NCI-H128 (cell line): ENCODE measurements around the gene KIAA2012.

ENCODE experiments used
- DNase-seq: peaks from one replicate; lab custom pipeline; 2025; ENCODE audit not compliant: unreplicated experiment; lab: John Stamatoyannopoulos, UW

Gene KIAA2012

DNA sequence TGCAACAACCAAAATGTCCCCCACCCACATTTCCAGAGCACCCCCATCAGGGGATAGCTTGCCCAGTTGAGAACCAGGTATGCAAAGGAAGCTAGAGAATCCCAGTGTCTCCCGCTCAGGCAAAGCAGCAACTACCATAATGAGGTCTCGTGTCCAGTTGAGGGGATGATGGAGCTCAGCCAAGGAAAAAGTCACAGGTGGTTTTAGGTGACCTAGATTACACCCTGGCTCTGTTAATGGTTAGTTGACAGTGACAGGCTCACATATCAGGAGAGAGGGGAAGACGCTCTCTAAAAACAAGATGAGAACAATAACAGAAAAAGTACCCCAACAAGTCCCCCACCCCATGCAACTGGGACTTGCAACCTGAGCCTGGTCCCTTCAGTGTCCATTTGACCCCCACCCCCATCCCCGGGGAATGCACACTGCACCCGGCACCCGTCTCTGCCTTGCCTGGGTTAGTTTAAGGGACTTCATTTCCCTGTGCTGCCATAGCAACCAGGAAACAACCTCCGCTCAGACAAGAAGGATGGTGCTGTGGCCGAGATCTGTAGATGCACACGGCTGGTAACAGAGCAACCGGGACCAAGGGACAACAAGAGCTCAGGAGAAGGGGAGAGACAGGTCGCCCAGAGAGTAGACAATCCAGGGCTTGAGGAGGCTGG is at the start of gene KIAA2012:
KIAA2012 (plus strand) TSS at position 519 of the 665 bp plus-strand sequence. CDS start 373 bp downstream, outside the sequence.
- DNase-seq: no peak

DNA sequence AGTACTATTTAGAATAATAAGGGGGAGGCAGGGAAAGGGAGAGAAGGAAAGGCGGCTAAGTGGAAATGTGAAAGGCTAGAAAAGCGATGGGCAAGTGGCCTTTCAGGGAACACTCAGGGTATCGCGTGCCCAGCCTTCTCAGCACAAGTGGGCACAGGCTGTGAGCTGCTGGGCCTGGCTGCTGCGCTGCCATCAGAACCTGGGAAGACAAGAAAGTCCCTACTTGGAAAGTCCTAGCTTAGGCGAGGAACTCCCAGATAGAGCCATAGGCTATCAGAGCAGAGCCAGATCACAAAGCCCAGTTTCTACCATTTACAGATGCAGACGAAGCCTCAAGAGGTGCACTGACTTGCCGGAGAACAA is 49.2 kb upstream of the KIAA2012 start:
- DNase-seq: peak; percentile 73

DNA sequence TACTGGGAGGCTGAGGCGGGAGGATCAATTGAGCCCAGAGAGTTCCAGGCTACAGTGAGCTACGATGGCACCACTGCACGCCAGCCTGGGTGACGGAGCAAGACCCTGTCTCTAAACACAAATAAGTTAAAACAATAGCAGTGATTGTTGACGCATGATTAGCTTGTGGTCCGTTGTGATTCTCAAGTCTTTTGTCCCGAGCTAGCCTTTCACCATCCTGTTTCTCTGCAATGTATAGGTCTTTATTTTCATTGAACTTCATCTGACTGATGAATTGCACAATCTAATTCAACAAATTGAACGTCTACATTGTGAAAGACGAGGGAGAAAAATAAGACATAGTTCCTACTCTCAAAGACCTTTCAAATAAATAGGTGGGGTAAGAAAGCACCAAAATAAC is 48.2 kb upstream of the KIAA2012 start:
- DNase-seq: no peak

DNA sequence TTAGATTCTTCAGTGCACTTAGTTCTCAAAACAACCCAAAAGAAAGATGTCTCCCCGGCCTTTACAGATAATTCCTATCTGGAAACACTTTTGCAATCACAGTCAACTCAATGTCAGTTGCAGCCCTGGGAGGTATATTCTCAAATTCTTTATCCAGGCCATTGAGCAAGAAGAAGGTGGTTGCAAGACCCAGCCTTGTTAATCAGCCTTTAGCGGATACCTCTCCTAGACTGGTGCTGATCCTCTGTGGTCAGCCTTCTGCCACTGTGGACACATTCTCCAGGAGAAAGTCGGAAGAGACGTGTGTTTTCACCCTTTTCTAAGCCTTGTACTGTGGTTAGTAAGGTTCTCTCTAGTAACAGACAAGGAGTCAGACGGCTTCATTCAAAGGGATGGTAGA is 47.2 kb upstream of the KIAA2012 start:
- no peak for DNase-seq

DNA sequence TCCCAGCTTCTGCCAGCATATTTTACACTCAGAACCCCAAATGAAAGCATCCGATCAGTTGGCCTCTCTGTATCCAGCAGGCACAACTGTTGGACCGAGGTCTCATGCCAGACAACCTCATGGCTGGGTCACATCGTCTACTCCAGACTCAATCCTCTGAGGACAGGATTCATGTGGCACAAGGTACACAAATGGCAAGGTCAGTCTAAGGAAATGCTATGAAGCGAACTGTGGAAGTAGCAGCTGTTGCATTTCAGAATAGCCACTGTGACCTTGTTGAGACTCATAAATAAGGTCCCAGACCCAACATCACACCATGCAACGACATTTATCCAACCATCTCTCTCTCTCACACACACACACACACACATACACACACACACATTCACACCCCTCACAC is 46.5 kb upstream of the KIAA2012 start:
- DNase-seq: no peak

DNA sequence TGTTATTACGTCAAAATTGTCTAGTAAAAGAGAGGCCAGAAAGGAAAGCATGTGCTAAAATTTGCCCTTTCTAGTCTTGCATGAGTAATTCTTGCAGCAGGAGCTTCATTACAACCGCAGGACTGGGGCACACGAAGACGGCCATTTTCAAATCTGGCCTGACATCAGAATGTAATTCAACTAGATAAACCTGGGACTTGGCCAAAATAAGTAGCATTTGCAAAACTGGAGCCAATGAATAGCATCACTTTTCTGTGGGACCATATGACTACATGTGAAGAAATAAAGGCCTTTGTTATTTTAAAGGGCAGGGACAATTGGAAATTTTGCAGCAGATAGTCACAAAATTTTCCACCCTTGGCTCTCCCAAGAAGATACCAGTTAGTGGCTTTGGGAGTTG is 42.4 kb upstream of the KIAA2012 start:
- DNase-seq: no peak

DNA sequence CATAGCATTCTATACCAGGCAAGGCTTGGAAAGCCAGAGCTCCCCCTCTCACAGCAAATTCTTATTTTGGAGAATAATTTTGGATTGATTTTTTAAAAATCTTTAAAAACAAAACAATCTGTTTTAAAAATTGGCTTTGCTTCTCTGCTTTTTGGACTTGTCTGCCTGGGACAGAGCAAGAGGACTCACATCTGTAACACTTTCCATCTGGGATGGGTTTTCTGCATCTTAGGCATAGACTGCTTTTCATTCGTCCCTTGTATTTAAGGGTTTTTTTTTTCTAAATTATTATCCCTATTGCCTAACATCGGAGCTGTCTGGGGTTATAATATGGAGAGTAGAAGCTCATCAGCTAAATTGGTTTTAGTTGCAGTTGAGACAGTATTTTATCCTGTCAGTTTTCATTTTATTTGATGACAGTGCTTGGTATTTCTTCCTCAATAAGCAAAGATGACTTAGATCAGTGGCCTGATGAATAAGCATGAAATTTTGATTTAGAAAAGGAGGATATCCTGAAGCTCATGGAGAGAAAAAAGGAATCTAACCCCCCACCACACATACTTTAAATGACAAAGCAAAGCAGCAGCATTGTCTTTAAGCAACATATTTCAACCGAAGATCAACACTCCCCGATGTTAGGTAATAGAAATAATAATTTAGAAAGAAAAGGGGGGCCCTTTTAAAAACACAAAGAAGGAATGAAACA is 41.7 kb upstream of the KIAA2012 start:
- no peak for DNase-seq

DNA sequence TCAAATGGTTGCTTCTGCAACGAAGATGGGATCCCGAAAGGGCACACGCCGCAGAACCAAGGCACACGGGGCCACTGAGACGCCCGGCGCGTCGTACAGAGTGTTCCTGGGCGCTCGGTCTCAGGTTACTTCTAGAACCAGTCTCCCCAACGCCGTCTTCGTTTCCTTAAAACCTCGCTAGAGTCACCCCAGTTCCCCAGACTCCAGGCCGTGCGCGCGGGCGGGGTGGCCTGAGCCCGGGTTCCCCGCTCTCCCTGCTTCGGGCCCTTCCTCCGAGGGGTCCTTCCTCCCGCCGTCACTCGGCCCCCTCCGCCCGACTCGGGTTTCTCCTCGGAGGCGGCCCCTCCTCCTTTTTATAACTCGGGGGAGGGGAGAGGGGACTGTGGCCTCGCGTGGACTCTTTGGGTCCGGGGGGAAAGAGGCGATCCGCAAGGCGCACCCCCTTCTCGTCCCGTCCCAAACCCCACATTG is 40.2 kb upstream of the KIAA2012 start:
- no peak for DNase-seq

DNA sequence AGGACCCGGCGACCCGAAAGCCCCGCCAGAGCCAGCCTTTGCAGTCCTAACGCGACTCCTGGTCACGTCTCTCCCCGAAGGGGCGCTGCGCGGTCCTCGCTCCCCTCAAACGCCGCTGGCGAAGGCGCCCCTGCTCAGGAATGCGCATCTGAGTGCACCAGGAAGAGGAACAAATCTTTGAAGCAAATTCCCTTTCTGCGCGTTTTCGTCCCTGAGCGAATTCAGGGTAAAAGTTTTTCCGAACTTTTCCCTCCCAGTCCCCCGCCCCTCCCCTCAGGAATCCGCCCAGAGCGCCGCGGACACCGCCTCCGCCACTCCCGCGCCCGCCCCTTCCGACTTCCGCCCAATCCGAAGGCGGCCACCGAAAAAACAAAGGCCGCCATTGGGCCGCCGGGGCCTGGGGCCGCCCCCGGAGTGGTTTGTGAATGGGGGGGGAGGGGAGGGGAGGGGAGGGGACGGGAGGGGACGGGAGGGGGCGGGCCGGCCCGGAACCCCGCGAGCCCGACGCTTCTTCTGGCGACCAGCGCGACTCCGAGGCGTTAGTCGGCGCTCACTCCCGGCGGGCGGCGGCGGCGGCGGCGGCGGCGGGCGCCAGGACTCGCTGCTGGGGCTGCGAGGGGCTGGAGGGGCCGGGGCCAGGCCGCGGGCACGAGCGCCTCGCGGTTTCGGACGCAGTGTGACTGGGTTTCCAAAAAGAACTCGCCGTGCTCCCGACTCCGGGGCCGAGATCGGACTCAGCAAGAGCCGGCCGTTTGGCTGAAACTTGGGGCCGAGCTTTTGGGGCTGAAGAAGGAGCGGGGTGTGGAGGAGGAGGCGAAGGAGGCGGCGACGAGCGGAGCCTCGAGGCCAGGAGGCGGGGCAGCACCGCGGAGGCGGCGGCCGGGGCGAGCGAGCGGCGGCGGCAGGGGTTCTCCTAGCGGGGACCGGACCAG is 39.5 kb upstream of the KIAA2012 start, which contains the start of gene FZD7:
FZD7 (plus strand) TSS at position 539 of the 932 bp plus-strand sequence. CDS start 793 bp downstream, outside the sequence.
- peak; percentile 25 for DNase-seq

DNA sequence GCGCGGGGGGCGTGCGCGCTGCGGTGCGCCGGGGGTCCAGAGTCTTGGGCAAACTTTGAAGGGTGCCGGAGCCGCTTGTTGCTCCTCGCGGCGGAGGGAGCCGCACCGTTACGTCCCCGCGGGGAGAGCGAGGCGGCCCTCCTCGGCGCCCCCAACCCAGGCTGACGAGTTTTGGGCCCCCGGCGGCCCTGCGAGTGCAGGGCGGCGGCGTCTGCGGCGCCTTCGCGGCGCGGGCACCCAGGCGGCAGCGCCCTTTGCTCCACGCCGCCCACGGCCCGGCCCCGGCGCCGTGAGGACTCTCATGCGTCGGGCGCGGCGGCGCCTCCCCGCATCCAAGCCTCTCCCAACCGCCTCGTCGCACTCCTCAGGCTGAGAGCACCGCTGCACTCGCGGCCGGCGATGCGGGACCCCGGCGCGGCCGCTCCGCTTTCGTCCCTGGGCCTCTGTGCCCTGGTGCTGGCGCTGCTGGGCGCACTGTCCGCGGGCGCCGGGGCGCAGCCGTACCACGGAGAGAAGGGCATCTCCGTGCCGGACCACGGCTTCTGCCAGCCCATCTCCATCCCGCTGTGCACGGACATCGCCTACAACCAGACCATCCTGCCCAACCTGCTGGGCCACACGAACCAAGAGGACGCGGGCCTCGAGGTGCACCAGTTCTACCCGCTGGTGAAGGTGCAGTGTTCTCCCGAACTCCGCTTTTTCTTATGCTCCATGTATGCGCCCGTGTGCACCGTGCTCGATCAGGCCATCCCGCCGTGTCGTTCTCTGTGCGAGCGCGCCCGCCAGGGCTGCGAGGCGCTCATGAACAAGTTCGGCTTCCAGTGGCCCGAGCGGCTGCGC is 38.6 kb upstream of the KIAA2012 start:
- no peak for DNase-seq

DNA sequence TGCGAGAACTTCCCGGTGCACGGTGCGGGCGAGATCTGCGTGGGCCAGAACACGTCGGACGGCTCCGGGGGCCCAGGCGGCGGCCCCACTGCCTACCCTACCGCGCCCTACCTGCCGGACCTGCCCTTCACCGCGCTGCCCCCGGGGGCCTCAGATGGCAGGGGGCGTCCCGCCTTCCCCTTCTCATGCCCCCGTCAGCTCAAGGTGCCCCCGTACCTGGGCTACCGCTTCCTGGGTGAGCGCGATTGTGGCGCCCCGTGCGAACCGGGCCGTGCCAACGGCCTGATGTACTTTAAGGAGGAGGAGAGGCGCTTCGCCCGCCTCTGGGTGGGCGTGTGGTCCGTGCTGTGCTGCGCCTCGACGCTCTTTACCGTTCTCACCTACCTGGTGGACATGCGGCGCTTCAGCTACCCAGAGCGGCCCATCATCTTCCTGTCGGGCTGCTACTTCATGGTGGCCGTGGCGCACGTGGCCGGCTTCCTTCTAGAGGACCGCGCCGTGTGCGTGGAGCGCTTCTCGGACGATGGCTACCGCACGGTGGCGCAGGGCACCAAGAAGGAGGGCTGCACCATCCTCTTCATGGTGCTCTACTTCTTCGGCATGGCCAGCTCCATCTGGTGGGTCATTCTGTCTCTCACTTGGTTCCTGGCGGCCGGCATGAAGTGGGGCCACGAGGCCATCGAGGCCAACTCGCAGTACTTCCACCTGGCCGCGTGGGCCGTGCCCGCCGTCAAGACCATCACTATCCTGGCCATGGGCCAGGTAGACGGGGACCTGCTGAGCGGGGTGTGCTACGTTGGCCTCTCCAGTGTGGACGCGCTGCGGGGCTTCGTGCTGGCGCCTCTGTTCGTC is 37.7 kb upstream of the KIAA2012 start:
- DNase-seq: no peak

DNA sequence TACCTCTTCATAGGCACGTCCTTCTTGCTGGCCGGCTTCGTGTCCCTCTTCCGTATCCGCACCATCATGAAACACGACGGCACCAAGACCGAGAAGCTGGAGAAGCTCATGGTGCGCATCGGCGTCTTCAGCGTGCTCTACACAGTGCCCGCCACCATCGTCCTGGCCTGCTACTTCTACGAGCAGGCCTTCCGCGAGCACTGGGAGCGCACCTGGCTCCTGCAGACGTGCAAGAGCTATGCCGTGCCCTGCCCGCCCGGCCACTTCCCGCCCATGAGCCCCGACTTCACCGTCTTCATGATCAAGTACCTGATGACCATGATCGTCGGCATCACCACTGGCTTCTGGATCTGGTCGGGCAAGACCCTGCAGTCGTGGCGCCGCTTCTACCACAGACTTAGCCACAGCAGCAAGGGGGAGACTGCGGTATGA is 37.1 kb upstream of the KIAA2012 start:
- no peak for DNase-seq

DNA sequence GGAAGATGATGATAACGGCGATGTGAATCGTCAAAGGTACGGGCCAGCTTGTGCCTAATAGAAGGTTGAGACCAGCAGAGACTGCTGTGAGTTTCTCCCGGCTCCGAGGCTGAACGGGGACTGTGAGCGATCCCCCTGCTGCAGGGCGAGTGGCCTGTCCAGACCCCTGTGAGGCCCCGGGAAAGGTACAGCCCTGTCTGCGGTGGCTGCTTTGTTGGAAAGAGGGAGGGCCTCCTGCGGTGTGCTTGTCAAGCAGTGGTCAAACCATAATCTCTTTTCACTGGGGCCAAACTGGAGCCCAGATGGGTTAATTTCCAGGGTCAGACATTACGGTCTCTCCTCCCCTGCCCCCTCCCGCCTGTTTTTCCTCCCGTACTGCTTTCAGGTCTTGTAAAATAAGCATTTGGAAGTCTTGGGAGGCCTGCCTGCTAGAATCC is 36.4 kb upstream of the KIAA2012 start:
- DNase-seq: no peak

DNA sequence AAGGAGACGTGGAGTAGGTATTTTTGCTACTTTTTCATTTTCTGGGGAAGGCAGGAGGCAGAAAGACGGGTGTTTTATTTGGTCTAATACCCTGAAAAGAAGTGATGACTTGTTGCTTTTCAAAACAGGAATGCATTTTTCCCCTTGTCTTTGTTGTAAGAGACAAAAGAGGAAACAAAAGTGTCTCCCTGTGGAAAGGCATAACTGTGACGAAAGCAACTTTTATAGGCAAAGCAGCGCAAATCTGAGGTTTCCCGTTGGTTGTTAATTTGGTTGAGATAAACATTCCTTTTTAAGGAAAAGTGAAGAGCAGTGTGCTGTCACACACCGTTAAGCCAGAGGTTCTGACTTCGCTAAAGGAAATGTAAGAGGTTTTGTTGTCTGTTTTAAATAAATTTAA is 36.0 kb upstream of the KIAA2012 start:
- DNase-seq: no peak

DNA sequence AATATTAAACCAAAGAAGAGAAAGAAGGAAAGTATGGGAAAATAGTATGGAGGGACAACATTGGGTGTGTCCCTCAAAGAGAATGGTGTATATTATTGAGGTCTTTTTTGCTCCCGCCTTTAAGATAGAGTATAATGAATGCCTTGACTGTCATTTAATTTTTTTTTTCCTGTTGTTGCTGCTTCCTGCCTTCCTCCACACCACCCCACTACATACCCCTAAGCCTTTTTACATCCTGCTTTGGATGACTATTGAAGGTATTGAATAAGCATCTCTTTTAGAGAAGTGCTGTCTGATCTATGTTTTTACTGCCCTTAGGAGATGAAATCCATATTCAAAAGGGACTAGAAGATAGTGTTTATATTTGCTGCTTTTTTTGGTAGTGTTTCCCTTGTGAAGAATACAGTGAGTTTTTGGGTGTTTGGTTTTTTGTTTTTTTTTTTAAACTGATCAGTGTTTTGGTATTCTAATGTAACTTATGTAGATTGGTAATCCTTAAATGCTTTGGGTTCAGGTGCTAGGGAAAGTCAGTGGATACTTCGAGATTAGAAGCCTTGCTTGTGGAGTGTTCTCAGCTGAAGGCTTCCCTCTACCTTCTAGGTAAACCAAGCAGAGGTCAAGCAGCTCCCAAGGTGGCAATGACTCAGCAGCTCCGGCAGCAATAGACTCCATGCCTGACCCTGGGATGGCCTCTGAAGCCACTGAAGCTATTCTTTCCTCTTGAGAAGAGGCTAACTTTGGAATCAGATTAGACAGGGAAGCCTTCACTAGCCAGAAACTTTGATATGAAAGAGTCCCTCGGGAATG is 34.4 kb upstream of the KIAA2012 start:
- no peak for DNase-seq

DNA sequence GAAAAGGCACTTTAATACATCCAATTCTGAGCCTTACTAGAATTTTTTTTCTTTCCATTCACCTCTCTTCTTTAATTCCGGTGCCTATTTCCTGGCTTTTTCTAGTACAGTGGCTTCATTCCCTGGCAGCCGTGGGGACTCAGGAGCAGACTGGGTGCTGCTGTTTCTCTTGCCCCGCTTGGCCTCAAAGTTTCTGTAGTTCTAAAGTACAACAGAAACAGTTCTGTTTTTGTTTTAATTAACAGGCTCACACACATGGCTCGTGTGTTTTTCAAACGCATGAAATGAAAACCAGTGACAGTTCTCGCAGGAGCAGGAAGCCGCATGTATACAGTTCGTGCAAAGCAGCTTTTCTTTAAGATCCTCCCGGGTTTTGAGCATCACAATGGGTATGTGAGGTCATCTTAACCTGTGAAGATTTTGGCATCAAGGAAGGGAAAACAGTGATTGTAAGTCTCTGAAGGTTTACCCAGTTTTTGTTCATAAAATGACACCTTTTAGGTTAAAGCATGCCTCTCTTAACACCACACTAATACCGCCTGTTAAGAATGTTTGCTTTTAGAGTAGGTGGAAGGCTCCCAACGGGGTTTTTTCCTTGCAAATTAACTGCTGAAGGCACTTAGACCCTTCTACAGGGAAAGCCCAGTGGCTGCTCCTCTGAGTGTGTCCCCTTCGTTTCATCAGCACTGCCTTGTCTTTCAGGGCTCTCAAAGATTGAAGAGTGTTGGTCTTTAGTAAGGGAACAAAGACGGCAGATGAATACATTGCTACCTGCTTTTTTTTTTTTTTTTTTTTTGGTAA is 33.6 kb upstream of the KIAA2012 start:
- no peak for DNase-seq

DNA sequence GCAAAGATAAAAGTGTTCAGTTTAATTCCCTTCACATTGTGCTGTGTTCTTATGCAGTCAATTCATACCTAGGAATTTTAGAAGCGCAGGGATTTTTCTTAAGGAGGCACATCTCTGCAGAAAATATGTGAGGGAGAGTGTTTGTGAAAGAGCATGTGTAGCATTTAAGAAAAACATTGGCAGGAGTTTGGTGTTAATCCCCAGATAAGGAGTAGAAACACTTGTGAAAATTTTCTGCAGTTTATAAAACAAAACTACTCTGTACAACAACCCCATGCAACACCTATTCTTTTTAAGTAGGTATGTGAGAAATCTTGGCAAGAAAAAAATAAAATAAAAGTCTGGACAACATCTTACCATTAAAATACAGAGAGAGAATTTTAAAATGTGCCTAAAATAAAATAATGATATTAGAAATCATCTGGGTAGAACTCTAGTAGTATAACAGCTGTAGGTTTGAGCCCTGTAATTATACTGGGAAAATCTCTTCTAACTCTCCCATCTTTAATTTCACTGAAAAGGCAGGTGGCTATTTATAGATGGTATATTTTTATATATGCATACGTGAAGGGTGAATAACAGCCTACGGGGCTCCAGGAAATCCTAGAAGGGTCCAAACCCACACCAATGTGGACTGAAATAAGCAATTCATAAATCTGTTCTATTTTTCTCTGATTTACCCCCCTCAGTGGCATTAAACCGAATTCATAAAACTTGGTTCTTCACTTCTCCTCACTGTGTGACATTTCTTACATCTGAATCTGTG is 32.8 kb upstream of the KIAA2012 start:
- no peak for DNase-seq
